HepG2 (cell line): ENCODE results near the gene KIAA1217. TPM values are rescaled to one million over a fixed set of nuclear protein-coding genes. Genes with fewer than 3 reads are reported as not detected.
A peak's percentile ranks its signal among the peaks of the same experiment; 100 is the strongest.

Source experiments
- AGO2 ChIP-seq: fragments of 200-400 bp; formaldehyde crosslinking; optimal IDR thresholded peaks from 2 replicates; pipeline ENCODE3; 2017; ENCODE audit warnings: mild to moderate bottlenecking, low read depth, low read length, moderate library complexity
- BCL6 ChIP-seq: IDR thresholded peaks from 2 replicates; pipeline ENCODE4 v1.6.1; 2016; ENCODE audit warnings: missing genetic modification reagents, missing compliant biosample characterization
- HMGXB4 ChIP-seq, 2 experiments: sonication (generic) in 1 of 2; formaldehyde crosslinking in 1 of 2; IDR thresholded peaks; 2 replicates each; pipeline versions ENCODE4 v1.4.0 to v1.6.1; 2018 to 2020; ENCODE audit warnings: missing genetic modification reagents in 2 of 2, borderline replicate concordance in 1 of 2, low read depth in 1 of 2, mild to moderate bottlenecking in 1 of 2, missing biosample characterization in 1 of 2
- HOXA9 ChIP-seq: sonication (generic); formaldehyde crosslinking; IDR thresholded peaks from 2 replicates; pipeline ENCODE4 v1.8.1; 2022; ENCODE audit warnings: missing genetic modification reagents, mild to moderate bottlenecking, moderate library complexity, borderline replicate concordance
- NFKBIZ ChIP-seq: IDR thresholded peaks from 2 replicates; pipeline ENCODE4 v1.6.1; 2018; ENCODE audit warnings: missing genetic modification reagents, missing compliant biosample characterization
- SIX1 ChIP-seq: sonication (generic); formaldehyde crosslinking; IDR thresholded peaks from 2 replicates; pipeline ENCODE4 v1.4.0; 2020; ENCODE audit warnings: missing genetic modification reagents, borderline replicate concordance
- TBX2 ChIP-seq: sonication (generic); formaldehyde crosslinking; IDR thresholded peaks from 2 replicates; pipeline ENCODE4 v1.5.0; 2020; ENCODE audit warnings: missing genetic modification reagents, mild to moderate bottlenecking, borderline replicate concordance
- TRIM22 ChIP-seq: fragments of 450-650 bp; IDR thresholded peaks from 2 replicates; pipeline ENCODE4 v1.6.1; 2017
- ZBTB7A ChIP-seq: sonication (generic); formaldehyde crosslinking; IDR thresholded peaks from 2 replicates; pipeline ENCODE4 v1.8.0; 2022; ENCODE audit warnings: mild to moderate bottlenecking, missing genetic modification reagents
- ZBTB7B ChIP-seq: sonication (generic); formaldehyde crosslinking; IDR thresholded peaks from 2 replicates; pipeline ENCODE4 v1.4.0; 2020; ENCODE audit warnings: missing genetic modification reagents
- ZHX1 ChIP-seq: sonication (generic); formaldehyde crosslinking; IDR thresholded peaks from 2 replicates; pipeline ENCODE4 v1.8.1; 2022; ENCODE audit warnings: low read depth, mild to moderate bottlenecking, missing genetic modification reagents
- ZNF124 ChIP-seq: sonication (generic); formaldehyde crosslinking; IDR thresholded peaks from 2 replicates; pipeline ENCODE4 v1.4.0; 2020; ENCODE audit warnings: missing genetic modification reagents
- ZNF225 ChIP-seq: sonication (generic); formaldehyde crosslinking; IDR thresholded peaks from 2 replicates; pipeline ENCODE4 v1.4.0; 2020; ENCODE audit warnings: mild to moderate bottlenecking, missing genetic modification reagents
- ZNF501 ChIP-seq: sonication (generic); formaldehyde crosslinking; IDR thresholded peaks from 2 replicates; pipeline ENCODE4 v1.5.1; 2020; ENCODE audit warnings: mild to moderate bottlenecking, moderate library complexity, missing genetic modification reagents
- polyA plus RNA-seq, 8 experiments: library from polyadenylated mRNA; depleted of rRNA in 3 of 8; stranded (reverse) in 7 of 8; unstranded in 1 of 8; fragments of >200 nt; fragmentation: Illumina TruSeq in 4 of 8; extraction: Trizol in 4 of 8; gene quantifications; 2 replicates each; pipeline versions ENCODE4 v1.2.1 to v1.2.3, GENCODE V29; 2011 to 2016; ENCODE audit warnings: low read depth in 4 of 8, missing spikeins in 1 of 8, mixed read lengths in 1 of 8; ENCODE audit not compliant: insufficient read depth in 1 of 8
- total RNA-seq, 5 experiments: library from RNA; depleted of rRNA; stranded (reverse); fragments of >200 nt; fragmentation: Illumina TruSeq; extraction: Trizol; gene quantifications; 2 replicates each; pipeline ENCODE4 v1.2.3, GENCODE V29; 2016; ENCODE audit warnings: low read depth in 1 of 5
- TF ChIP-seq, protein P1 (sequence below): sonication (generic); formaldehyde crosslinking; IDR thresholded peaks from 2 replicates; pipeline ENCODE4 v1.5.0; 2020; ENCODE audit warnings: mild to moderate bottlenecking, missing genetic modification reagents
- TF ChIP-seq, protein P2 (sequence below): sonication (generic); formaldehyde crosslinking; IDR thresholded peaks from 2 replicates; pipeline ENCODE4 v1.5.1; 2020; ENCODE audit warnings: missing genetic modification reagents, mild to moderate bottlenecking, borderline replicate concordance

The KIAA1217 gene
- total and polyA plus RNA-seq, 2 of the 13 experiments (the other 11 are each of a cell fraction or from before 2014, with no cell fraction given), result 4.6 to 10.9 TPM

DNA sequence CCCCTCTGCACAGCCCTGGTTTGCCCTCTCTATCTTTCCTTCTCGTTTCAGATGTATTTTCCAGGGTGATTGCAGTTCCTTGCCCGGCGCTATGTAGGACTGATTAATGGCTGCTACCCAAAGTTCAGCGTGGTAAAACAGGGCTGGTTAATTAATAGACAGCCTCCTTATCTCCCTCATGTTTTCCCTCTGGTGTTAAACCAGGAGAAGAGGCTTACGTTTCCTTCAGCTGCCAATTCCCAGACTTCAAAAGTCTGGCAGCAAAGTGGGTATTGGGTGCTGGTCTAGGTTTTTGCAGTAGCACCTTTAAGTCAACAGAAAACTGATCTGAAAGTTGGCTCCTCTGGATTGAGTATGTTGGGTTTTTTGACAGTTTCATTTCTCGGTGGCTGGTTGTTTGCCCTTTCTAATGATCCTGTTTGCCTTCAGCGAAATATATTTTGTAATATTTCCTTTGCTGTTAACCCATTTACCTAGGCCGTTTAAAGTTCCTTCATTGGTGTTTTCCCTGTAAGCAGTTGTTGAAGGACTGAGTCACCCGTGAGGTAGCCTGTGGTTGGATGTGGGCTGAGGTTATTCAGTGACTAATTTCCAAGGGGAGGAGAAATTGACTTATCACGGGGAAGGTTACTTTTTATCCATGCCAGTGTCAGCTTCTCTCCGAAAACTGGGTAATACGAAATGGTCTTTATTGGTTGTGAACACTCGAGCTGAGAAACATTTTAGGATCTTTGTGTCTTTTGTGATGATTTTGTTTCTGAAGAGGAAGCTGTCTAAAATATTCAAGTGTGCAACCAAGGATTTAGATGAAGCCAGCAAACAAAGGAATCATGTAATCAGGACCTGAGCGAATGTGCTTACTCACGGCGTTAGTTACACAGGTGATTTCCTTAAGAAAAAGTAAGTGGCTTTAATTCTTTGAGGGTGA, 257.2 kb downstream of the KIAA1217 start (continued):
- TF ChIP-seq HMGXB4 (CRISPR knock-in tag; IDR thresholded peaks at IDR 0.05; ENCODE audit: borderline replicate concordance in 1 of 2, low read depth in 1 of 2) (no peak), TRIM22 (no peak), ZNF225 (CRISPR knock-in tag) (no peak), ZHX1 (CRISPR knock-in tag) (no peak), ZNF501 (CRISPR knock-in tag) (no peak), ZNF124 (0 out of 2 replicates have a peak, but pooled peaks have one; percentile 35), SIX1 (no peak), AGO2 (no peak), BCL6 (peak; percentile 45; the same call in 1 of the 2 replicates), TBX2 (peak; percentile 71), HOXA9 (no peak), NFKBIZ (CRISPR knock-in tag) (no peak), ZBTB7A (CRISPR knock-in tag) (no peak), ZBTB7B (no peak)
- TF ChIP-seq, protein P1, sequence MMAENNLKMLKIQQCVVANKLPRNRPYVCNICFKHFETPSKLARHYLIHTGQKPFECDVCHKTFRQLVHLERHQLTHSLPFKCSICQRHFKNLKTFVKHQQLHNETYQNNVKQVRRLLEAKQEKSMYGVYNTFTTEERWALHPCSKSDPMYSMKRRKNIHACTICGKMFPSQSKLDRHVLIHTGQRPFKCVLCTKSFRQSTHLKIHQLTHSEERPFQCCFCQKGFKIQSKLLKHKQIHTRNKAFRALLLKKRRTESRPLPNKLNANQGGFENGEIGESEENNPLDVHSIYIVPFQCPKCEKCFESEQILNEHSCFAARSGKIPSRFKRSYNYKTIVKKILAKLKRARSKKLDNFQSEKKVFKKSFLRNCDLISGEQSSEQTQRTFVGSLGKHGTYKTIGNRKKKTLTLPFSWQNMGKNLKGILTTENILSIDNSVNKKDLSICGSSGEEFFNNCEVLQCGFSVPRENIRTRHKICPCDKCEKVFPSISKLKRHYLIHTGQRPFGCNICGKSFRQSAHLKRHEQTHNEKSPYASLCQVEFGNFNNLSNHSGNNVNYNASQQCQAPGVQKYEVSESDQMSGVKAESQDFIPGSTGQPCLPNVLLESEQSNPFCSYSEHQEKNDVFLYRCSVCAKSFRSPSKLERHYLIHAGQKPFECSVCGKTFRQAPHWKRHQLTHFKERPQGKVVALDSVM (CRISPR knock-in tag), result 0 out of 2 replicates have a peak, but pooled peaks have one; percentile 18
- TF ChIP-seq, protein P2, sequence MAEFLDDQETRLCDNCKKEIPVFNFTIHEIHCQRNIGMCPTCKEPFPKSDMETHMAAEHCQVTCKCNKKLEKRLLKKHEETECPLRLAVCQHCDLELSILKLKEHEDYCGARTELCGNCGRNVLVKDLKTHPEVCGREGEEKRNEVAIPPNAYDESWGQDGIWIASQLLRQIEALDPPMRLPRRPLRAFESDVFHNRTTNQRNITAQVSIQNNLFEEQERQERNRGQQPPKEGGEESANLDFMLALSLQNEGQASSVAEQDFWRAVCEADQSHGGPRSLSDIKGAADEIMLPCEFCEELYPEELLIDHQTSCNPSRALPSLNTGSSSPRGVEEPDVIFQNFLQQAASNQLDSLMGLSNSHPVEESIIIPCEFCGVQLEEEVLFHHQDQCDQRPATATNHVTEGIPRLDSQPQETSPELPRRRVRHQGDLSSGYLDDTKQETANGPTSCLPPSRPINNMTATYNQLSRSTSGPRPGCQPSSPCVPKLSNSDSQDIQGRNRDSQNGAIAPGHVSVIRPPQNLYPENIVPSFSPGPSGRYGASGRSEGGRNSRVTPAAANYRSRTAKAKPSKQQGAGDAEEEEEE (CRISPR knock-in tag), result no peak
